HUES6 (cell line): ENCODE data around the gene ANO10.

ENCODE experiments used
- H3K27ac ChIP-seq: 2 replicates; pipeline ENCODE4 v1.7.0; 2013; ENCODE audit warnings: low read depth, mild to moderate bottlenecking, low read length, inconsistent platforms
- H3K27me3 ChIP-seq: 2 replicates; pipeline ENCODE4 v1.6.1; 2013; ENCODE audit warnings: low read length; ENCODE audit not compliant: control insufficient read depth, insufficient read depth
- H3K36me3 ChIP-seq: 2 replicates; pipeline ENCODE4 v1.6.1; 2013; ENCODE audit warnings: low read length; ENCODE audit not compliant: control insufficient read depth, insufficient read depth
- H3K4me1 ChIP-seq: 2 replicates; pipeline ENCODE4 v1.6.1; 2013; ENCODE audit warnings: low read length; ENCODE audit not compliant: control insufficient read depth, insufficient read depth
- H3K4me3 ChIP-seq: 2 replicates; pipeline ENCODE4 v1.5.1; 2013; ENCODE audit warnings: low read depth, low read length
- H3K9ac ChIP-seq: one replicate; pipeline ENCODE4 v1.6.1; 2013; ENCODE audit warnings: mild to moderate bottlenecking, low read length
- H3K9me3 ChIP-seq: 2 replicates; pipeline ENCODE4 v1.6.1; 2013; ENCODE audit warnings: low read depth, low read length; ENCODE audit not compliant: control insufficient read depth, insufficient read depth

Gene ANO10

DNA sequence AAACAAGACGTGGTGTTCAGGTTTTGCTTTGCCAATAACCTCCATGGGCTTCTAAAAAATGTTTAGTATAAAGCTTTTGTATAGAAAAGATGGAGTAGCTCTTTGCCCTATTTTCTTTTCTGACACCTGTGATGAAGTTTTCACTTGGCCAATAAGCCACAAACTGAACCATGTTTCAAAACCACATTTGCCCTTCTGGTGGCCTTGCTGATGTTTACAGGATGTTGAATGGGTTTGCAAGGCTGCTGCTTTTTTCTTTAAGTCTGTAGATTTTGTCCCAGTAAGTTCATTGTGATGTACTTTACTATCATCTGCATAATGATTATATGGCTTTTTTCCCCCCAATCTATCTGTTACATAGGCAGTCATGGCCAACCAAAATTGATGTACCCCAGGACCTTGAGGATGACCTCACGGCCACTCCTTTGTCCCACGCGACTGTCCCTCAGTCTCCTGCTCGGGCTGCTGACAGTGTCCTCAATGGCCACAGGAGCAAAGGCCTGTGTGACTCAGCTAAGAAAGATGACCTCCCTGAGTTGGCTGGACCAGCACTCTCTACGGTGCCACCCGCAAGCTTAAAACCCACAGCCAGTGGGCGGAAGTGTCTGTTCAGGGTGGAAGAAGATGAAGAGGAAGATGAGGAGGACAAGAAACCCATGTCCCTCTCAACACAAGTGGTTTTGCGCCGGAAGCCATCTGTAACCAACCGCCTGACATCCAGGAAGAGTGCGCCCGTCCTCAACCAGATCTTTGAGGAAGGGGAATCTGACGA lies 274.6 kb downstream of the ANO10 start:
- Histone ChIP-seq H3K9ac (no peak overlapping the region), H3K36me3 (peaks cover 40% of the 10 kb centered on the region), H3K4me3 (no peak overlapping the region)

DNA sequence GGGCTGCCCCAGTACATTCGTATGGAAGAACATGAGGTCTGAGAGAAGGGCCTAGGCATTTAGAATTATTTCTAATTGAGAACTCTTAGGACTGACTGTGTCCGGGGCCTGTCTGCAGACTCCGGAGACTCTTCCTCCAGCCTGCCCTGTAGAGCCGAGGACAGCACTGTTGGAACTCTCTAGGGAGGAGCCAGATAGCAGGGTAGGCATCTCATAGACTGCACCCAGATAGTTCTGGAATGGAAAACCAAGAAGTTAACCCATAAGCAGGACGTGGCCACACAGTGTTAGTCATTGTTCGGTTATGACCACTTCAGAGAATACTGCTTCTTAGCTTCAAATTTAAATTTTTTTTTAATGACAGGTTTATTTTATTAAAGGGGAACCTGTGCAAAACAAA lies 275.9 kb downstream of the ANO10 start:
- H3K4me3 ChIP-seq = no peak overlapping the region
- no peak overlapping the region for H3K27ac ChIP-seq
- H3K27me3 ChIP-seq = no peaks in the 10 kb centered on the region
- H3K4me1 ChIP-seq = peaks cover 7% of the 10 kb centered on the region; the same call in 1 of the 2 replicates
- H3K9me3 ChIP-seq = no peaks in the 10 kb centered on the region
- no peak overlapping the region for H3K9ac ChIP-seq
- peaks cover 44% of the 10 kb centered on the region for H3K36me3 ChIP-seq

More for the DNA sequence above, 274.6 kb downstream of the ANO10 start:
- Histone ChIP-seq H3K9me3 (no peaks in the 10 kb centered on the region), H3K27ac (no peak overlapping the region), H3K27me3 (no peaks in the 10 kb centered on the region), H3K4me1 (peaks cover 7% of the 10 kb centered on the region; the same call in 1 of the 2 replicates)

DNA sequence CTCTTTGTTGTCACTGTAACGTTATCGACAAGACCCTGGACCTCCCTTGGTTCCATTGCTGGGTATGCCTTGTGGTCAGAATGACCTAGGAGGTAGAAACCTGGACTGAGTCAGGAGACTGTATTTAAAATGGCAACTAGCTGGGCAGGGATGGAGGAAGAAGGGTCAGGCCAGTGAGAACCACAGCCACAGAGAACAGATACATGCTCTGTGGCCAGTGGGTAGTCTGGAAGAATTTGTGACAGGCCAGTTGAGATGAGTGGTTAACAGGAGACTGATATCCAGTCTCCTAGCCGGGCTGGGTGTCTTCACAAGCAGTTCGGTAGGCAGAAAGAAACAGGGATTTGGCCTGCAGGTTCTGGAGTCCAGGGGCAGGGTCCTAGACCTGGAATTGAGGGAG lies 276.6 kb downstream of the ANO10 start:
- H3K4me1 ChIP-seq = peaks cover 7% of the 10 kb centered on the region; the same call in 1 of the 2 replicates

DNA sequence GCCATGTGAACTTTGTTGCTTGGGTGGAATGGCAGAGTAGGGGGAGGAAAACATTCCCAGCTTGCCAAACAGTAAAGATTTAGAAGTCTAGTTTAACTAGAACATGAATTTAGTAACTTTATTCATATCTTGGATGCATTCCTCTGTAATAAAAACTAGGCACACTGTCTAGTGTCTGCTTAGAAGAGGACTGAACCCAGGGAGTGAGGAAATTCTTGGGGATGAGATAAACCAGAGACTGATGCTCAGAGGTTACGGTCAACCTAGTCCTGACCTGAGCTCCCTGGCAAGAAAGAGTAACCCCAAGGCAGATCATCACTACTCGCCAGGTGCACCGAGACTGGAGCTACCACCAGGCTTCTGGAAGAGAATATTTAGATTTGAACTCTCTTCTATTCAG lies 277.3 kb downstream of the ANO10 start:
- H3K36me3 ChIP-seq = peaks cover 54% of the 10 kb centered on the region

More for the DNA sequence above, 276.6 kb downstream of the ANO10 start:
- Histone ChIP-seq H3K9ac (no peak overlapping the region), H3K27me3 (no peaks in the 10 kb centered on the region), H3K4me3 (no peak overlapping the region), H3K36me3 (peaks cover 51% of the 10 kb centered on the region), H3K27ac (no peak overlapping the region), H3K9me3 (no peaks in the 10 kb centered on the region)

DNA sequence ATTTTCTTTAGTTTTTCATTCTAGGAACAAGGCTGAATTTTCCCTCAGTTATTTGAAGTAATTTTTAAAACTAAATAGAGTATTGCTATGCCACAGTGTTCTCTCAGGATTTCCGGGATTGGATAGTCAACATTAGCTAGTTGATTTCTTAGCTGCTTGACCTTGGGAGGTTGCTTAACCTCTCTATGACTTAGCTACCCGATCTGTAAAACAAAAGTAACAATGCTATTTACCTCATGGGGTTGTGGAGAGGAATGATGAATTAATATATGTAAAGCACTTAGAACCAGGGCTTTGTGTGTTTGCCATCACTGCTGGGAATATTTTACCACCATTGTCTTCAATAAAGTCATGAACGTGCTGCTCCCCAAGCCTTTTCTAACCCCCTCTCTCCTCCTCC lies 278.0 kb downstream of the ANO10 start:
- peaks cover 4% of the 10 kb centered on the region; the same call in 1 of the 2 replicates for H3K9me3 ChIP-seq
- H3K4me3 ChIP-seq = no peak overlapping the region
- H3K9ac ChIP-seq = no peak overlapping the region
- peak overlapping the region; percentile 42; the same call in 1 of the 2 replicates for H3K27ac ChIP-seq
- H3K36me3 ChIP-seq = peaks cover 57% of the 10 kb centered on the region
- peaks cover 7% of the 10 kb centered on the region; the same call in 1 of the 2 replicates for H3K4me1 ChIP-seq
- H3K27me3 ChIP-seq = no peaks in the 10 kb centered on the region

More for the DNA sequence above, 277.3 kb downstream of the ANO10 start:
- Histone ChIP-seq H3K27ac (no peak overlapping the region), H3K27me3 (no peaks in the 10 kb centered on the region), H3K4me1 (peaks cover 7% of the 10 kb centered on the region; the same call in 1 of the 2 replicates), H3K9me3 (no peaks in the 10 kb centered on the region), H3K4me3 (no peak overlapping the region), H3K9ac (no peak overlapping the region)

DNA sequence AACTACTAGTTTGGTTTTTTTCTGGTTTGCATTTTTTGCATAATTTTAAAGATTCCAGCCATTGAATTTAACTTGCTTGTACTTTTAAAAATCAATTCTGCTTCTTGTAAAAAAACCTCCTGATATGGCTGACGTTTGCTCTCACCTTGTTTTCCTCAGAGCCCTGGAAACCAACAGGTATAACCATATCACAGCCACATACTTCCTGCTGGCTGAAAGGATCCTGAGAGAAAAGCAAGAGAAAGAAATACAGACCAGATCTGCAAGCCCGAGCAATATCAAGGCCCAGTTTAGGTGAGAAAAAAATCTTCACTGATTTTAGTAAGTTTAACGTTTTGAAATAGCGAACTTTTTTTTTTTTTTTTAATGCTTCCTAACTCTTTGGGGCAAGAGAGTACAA lies 278.6 kb downstream of the ANO10 start:
- Histone ChIP-seq H3K4me3 (no peak overlapping the region), H3K27me3 (no peaks in the 10 kb centered on the region), H3K9me3 (peaks cover 8% of the 10 kb centered on the region), H3K36me3 (peaks cover 54% of the 10 kb centered on the region), H3K27ac (peak overlapping the region; percentile 42; the same call in 1 of the 2 replicates), H3K9ac (no peak overlapping the region), H3K4me1 (peaks cover 7% of the 10 kb centered on the region; the same call in 1 of the 2 replicates)

DNA sequence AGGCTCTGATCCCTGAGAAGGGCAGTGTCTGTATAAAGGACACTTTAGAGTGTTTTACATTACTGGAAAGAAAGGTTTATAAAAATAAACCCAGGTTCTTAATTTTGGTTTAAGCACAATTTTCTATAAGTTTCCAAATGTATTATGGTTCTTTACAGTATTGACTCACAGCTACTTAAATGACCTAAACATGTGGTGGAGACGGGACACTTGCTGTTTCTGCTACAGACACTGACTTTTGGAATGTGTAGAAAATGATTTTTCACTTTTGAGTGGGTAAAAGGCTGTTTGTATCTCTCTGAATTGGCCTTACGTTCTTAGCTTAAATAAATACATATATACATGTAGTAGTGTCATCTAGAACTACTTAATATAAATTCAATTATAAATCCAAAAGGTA lies 280.0 kb downstream of the ANO10 start:
- Histone ChIP-seq H3K4me3 (no peak overlapping the region), H3K27me3 (no peaks in the 10 kb centered on the region), H3K9me3 (peaks cover 21% of the 10 kb centered on the region), H3K36me3 (peaks cover 48% of the 10 kb centered on the region), H3K27ac (no peak overlapping the region), H3K4me1 (peaks cover 7% of the 10 kb centered on the region; the same call in 1 of the 2 replicates), H3K9ac (no peak overlapping the region)

DNA sequence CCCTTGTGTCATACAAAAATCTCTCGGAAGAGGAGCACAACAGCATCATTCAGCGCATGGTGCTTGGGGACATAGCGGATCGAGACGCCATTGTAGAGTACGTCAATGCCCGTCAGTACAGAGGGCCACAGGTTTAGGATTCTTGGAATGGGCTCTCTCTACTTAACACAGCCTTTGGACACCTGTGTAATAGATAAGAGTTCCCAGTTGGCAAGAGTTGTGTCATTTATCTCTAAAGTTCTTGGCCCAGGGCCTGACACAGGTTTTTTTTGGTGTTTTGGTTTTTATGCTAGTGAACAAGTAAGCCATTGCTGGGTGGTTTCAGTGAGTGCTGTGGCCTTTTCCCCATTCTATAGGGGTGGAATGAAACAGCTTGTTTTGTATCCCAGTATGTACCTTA lies 281.4 kb downstream of the ANO10 start:
- H3K4me3 ChIP-seq = no peak overlapping the region
- H3K36me3 ChIP-seq = peaks cover 43% of the 10 kb centered on the region
- H3K9me3 ChIP-seq = peaks cover 33% of the 10 kb centered on the region
- no peak overlapping the region for H3K9ac ChIP-seq
- no peaks in the 10 kb centered on the region for H3K27me3 ChIP-seq
- peaks cover 7% of the 10 kb centered on the region; the same call in 1 of the 2 replicates for H3K4me1 ChIP-seq
- no peak overlapping the region for H3K27ac ChIP-seq

DNA sequence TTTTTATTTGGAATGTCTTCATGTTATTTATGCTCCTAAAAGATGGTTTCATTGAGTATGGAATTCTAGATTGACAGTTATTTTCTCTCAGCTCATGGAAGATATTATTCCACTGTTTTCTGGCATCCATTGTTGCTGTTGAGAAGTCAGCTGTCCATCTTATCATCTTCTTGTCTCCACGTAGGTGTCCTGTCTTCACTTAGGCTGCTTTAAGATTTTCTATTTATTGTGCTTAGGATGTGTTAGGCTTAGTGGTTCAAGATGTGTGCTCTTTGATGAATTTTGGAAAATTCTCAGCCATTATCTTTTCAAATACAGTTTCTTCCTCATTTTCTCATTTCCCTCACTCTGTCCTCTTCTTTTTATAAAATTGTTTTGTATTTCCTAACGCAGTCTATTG lies 283.5 kb downstream of the ANO10 start:
- peaks cover 46% of the 10 kb centered on the region for H3K36me3 ChIP-seq
- H3K4me3 ChIP-seq = no peak overlapping the region
- H3K27ac ChIP-seq = no peak overlapping the region
- no peak overlapping the region for H3K9ac ChIP-seq
- H3K9me3 ChIP-seq = peaks cover 37% of the 10 kb centered on the region
- no peaks in the 10 kb centered on the region; the same call in 1 of the 2 replicates for H3K4me1 ChIP-seq
- H3K27me3 ChIP-seq = no peaks in the 10 kb centered on the region

DNA sequence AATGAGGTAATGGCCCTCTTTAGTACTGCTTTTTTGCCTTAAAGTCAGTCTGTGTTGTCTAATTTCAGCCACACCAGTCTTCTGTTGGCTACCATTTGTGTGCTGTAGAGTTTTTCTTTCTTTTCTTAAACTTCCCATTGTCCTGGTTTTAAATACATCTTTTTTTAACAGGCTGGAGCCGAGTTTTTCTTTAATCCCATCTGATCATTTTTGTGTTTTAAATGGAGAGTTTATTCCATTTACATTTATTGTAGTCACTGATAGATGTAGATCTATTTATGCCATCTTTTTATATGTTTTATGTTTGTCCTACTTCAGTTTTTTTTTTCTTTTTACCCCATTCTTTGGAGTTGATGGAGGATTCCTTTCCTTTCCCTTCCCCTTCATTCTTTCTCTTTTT lies 286.0 kb downstream of the ANO10 start:
- no peak overlapping the region for H3K9ac ChIP-seq
- H3K27ac ChIP-seq = no peak overlapping the region
- H3K4me1 ChIP-seq = no peaks in the 10 kb centered on the region
- no peak overlapping the region for H3K4me3 ChIP-seq
- H3K27me3 ChIP-seq = no peaks in the 10 kb centered on the region
- H3K9me3 ChIP-seq = peaks cover 37% of the 10 kb centered on the region
- peaks cover 38% of the 10 kb centered on the region for H3K36me3 ChIP-seq

DNA sequence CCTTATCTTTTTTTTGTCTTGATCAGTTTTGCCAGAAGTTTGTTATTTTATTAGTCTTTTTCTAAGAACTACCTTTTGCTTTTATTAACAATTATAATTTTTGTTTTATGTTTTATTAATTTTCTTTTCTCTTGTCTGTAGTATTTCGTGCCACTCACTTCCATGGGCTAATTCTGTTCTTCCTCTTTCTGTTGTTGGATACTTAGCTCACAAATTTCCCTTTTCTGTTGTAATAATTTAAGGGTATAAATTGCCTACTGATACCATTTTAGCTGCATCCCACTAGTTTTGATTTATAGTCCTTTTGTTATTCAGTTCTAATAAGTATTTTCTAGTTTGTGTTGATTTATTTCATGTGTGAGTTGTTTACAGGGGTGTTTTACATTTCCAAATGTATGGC lies 286.8 kb downstream of the ANO10 start:
- no peak overlapping the region for H3K4me3 ChIP-seq
- no peaks in the 10 kb centered on the region for H3K4me1 ChIP-seq
- H3K27ac ChIP-seq = no peak overlapping the region
- no peaks in the 10 kb centered on the region for H3K27me3 ChIP-seq
- peaks cover 37% of the 10 kb centered on the region for H3K9me3 ChIP-seq
- H3K9ac ChIP-seq = no peak overlapping the region
- H3K36me3 ChIP-seq = peaks cover 31% of the 10 kb centered on the region
